ENCODE results near the gene TTF2.

TTF2 gene

GRCh38 chr1:117047271-117047670, 12.9 kb upstream of the TTF2 start:
- no peak for DNase-seq

DNA sequence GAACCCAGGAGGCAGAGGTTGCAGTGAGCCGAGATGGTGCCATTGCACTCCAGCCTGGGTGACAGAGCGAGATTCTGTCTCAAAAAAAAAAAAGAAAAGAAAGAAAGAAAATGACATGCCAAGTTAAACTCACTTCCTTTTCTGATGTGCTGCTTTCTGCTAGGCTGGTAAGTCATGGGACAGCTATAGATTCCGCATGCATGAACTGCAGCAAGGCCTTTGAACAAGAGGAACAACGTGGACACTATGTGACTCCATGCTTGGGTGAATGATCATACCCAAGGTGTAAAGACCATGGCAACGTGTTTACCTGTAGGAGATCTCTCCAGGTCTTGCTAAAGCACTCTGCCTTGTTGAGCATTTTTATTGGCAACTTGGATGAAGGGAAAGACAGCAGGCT, 10.3 kb upstream of the TTF2 start:
- no peak for DNase-seq

DNA sequence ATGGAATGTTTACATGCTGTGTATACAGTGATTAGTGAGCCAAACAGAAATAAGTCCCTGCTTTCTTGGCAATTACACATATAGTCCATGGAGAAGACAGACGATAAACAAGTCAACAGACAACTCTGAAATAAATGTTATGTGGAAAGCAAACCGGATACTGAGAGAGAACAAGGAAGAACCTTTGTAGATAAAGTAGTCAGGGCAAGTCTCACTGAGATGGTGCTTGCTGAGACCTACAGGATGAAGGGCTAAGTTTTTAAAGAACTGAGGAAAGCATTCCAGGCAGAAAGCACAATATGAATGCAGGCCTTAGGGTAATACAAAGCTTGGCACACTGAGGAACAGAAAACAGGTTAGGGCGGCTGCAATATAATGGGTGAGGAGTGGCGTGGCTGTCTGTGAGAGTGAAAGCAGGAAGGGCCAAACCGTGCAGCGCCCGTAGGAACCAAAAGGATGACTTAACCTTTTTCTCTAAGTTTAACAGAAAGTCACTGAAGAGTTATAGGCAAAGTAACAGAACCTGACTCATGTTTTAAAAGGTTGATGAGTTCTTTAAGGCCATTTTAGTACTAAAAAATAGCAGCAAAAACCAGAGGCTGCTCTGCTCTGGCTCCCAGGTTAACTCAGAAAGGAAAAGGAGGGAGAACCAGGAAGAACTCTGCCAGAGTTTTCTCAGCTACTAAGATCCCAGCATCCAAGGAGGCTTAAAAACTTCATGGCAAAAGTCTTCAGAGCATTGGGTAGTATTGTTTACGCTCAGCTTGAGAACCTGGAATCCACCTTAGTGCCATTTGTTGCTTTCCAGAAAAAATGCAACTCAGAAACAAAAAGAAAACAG, 8.7 kb upstream of the TTF2 start:
- no peak for DNase-seq

GRCh38 chr1:117054068-117054467, 6.1 kb upstream of the TTF2 start:
- no peak for DNase-seq

GRCh38 chr1:117058810-117059209, 1.3 kb upstream of the TTF2 start:
- DNase-seq, result peak; percentile 30

- DNase-seq, result peak; percentile 82
Observed at GRCh38 chr1:117059334-117059677, 820 bp upstream of the TTF2 start.

DNA sequence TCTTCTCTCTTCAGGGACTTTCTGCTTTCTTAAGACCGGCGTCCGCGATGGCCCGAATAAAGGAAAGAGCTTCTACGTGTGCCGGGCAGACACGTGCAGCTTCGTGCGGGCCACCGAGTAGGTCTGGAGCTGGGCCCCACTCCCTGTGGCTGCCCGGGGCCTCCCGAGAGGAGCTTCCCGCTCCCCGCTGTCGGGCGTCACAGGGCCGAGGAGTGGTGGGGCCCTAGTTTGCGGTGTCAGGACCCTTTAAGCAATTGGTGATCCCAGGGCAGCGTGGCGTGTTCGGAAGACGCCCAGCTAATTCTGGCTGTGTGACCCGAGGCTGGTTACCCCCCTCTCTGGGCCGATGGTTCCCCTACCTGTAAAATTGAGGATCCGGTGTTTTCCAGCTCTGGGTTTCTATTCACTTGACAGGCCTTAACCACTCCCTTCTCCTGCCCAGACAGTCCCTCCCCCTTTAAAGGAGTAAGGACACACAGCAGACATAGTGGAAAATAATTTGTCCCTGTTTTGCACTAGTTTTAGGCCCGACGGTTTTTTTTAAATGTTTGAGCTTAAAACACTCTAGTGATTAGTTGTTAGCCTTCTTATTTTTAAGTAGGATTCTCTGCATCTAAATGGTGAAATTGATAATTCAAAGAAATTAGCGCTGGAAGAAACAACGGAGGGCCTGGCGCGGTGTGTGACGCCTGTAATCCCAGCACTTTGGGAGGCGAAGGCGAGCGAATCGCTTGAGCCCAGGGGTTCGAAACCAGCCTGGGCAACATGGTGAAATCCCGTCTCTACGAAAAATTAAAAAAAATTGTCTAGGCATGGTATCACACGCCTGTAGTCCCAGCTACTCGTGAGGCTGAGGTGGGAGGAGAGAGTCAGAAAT, 553 bp downstream of the TTF2 start:
- peak; percentile 49 for DNase-seq

- no peak for DNase-seq
Observed at GRCh38 chr1:117061986-117062415, 1.9 kb downstream of the TTF2 start.

- no peak for DNase-seq
Observed at GRCh38 chr1:117066367-117066766, 6.2 kb downstream of the TTF2 start.

DNA sequence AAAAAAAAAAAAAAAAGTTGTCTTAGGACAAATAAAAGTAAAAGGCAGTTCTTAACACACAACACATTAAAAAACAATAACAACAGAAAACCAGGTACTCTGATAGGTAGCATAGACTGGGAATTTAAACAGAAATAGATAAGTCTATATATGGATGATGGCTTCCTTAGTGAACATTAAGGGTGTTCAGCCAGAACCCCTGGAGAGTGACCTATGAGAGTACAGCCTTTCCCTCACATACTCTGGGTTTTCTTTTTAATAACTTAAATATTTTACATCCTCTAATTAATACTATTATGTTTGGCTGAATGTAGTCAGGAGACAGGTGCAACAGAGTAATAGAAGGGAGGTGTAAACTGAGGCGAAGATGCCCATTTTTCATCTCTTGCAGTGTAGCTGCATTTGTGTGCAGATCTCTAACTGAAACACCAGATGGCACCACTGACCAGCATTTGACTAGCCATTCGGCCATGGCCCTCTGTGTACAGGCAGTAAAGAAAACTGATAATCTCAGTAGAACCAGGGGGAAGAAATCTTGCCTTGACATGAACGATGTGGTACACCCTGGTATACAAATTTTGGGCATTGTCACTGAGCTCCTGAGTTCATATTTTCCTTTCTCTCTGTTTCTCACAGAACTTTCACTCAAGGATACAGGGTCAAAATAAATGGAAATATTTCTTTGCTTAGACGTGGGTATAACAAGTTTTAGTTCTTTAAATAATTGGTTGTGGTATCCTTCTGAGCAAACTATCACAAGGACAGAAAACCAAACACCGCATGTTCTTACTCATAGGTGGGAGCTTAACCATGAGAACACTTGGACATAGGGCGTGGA, 7.6 kb downstream of the TTF2 start:
- peak; percentile 66 for DNase-seq

DNA sequence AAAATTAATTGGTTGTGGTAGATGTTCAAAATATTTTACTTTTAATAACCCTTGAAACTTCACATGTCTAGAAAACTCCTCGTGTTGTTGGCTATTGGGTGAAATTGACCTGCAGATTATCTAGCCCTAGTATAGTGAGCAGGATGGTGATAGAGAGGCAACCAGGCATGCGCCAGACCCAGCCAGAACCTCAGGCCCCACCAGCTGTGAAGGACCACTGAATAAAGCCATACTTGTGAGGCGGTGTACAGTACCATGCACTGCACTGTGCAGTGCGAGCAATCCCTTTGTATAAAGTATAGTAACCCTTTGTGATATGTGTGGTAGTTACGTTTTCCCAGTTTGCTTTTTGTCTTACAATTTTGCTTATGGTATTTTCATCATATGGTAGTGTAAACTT, 8.5 kb downstream of the TTF2 start:
- DNase-seq, result no peak

- DNase-seq, result peak; percentile 65
Observed at GRCh38 chr1:117069220-117069844, 9.2 kb downstream of the TTF2 start.

- DNase-seq, result no peak
Observed at GRCh38 chr1:117070124-117070523, 10.0 kb downstream of the TTF2 start.

DNA sequence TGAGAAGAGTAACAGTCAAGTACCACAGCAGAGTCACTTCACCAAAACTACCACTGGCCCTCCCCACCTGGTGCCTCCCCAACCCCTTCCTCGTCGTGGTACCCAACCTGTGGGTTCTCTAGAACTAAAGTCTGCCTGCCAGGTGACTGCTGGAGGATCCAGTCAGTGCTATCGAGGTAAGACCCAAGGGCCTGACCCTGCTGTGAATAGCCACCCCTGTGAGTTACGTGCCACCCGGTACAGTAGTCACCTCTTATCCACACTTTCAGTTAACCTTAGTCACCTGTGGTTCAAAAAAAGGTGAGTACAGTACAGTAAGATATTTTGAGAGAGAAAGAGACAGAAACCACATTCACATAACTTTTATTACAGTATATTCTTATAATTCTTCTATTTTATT, 16.5 kb downstream of the TTF2 start:
- no peak for DNase-seq

GRCh38 chr1:117077267-117077666, 17.1 kb downstream of the TTF2 start:
- DNase-seq, result no peak

DNA sequence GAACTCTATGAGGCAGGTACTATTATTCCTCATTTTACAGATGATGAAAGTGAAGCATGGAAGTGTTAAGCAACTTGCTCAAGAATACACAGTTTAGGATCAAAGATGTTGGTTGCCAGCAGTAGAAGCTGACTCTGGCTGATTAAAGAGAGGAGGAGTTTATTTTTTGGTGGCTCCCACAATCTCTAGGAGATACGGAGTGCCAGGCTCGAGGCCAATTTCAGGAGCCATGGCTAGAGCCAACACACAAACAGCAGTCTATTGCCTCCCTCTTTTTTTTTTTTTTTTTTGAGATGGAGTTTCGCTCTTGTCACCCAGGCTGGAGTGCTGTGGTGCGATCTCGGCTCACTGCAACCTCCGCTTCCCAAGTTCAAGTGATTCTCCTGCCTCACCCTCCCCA, 19.6 kb downstream of the TTF2 start:
- no peak for DNase-seq

DNA sequence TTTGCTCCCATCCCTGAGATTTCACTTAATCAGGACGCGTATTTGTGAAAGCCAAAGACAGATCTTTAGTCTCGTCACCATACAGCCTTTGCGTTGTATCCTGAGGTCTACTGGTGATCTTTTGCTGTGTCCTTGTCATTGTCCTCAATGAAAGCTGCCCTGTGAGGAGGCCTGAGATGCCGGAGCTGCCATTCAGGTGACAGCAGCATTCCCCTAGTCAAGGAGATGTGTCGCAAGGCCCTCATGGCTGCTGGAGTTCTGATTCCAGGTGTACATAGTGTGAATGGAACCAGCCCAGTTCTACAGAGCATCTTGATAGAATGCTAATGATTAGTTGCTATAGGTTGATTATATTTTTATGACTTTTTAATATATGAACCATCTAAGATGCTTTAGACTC, 24.1 kb downstream of the TTF2 start:
- no peak for DNase-seq

- no peak for DNase-seq
Observed at GRCh38 chr1:117087686-117088085, 27.6 kb downstream of the TTF2 start.

DNA sequence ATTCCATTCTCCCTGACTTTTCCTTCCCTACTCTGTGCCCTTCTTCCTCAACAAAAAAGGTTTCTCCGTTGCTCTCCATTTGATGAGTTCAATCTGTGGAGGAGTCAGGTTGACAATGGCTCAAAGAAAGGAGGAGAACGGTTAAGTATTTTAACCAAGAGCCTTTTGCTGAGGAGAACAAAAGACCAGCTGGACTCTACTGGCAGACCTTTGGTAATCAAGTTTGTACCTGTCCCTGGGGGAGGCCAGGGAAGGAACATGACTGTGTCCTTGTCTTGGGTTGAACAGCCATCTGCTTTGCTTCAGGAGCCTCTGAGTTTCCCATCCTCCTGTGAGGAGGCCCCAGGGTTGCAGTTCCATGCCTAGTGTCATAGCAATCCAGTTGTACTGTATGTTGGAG, 29.9 kb downstream of the TTF2 start:
- DNase-seq, result peak; percentile 58

- no peak for DNase-seq
Observed at GRCh38 chr1:117092594-117092993, 32.5 kb downstream of the TTF2 start.

DNA sequence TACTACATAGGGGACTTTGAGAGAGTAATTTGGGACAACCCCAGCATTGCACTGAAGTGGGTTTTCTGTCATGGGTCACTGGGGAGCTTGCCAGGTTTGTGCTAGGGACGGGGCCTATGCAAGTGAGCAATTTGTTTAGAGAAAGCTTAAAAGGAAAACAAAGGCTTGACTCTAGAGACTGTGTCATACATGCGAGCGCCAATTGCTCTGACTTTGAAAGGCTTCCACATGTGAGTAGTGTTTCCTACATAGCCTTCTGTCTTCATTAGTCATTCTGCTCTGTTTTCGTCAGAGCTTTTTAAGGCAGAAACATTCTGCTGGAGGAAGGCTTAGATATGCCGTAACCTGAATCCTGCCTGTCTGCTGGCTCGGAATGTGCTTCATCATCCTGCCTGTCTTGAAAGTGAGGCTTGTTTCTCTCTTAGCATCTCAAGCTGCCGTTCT, 33.0 kb downstream of the TTF2 start:
- DNase-seq, result peak; percentile 45

DNA sequence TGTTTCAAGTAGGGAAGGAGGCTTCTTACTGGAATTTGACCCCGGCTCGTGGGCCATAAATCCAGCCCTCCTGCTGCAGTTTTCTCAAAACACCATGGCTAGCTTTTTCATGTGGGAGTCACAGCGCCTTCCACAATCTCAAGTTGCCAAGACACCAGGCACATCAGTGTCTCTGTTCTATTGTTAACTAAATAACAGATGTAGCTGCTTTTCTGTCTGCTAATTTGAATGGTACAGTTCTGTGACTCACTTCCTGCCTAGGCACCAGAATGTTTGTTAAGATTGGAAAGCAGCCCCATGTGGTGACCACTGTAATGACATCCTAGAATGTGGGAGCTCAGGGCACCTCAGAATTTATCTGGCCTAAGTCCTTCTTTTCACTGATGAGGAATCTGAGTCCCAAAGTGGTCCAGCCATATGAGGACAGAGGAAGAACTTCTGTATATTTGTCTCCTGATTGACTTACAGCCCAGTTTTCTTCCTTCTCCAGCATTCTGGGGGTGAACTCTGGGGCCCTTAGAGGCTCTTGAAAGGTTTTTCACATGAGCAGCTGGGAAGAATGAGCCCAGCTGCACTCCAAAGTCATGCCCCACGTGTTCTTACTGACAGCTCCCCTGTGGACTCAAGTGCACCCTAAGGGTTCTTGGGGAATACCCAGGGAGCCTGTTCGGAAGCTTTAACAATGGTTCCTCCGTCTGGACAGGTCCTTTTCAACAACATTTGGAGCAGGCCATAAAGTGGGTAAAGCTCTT, 33.9 kb downstream of the TTF2 start:
- DNase-seq, result peak; percentile 87
